HFFc6 (cell line): ENCODE data around the gene INHBB. TPM values are rescaled to one million over a fixed set of nuclear protein-coding genes. Genes with fewer than 3 reads are reported as not detected.
A peak's percentile ranks its signal among the peaks of the same experiment; 100 is the strongest.

Experiments used
- DNase-seq: peaks from one replicate; pipeline ENCODE4 v3.0.0-alpha.2; 2018
- H3K27ac Mint-ChIP-seq: 2 replicates; pipeline ENCODE4 v1.8.0; 2020; ENCODE audit warnings: mild to moderate bottlenecking, mixed read lengths
- H3K27me3 Mint-ChIP-seq: 2 replicates; pipeline ENCODE4 v1.8.0; 2021; ENCODE audit warnings: mild to moderate bottlenecking, moderate library complexity, mixed read lengths; ENCODE audit not compliant: insufficient read depth
- H3K36me3 Mint-ChIP-seq: 2 replicates; pipeline ENCODE4 v1.8.0; 2021; ENCODE audit warnings: low read depth, mixed read lengths
- H3K4me1 Mint-ChIP-seq: 2 replicates; pipeline ENCODE4 v1.8.0; 2020; ENCODE audit warnings: low read depth, mixed read lengths
- H3K4me3 Mint-ChIP-seq: 2 replicates; pipeline ENCODE4 v1.8.0; 2020; ENCODE audit warnings: mild to moderate bottlenecking, moderate library complexity, mixed read lengths
- H3K9me3 Mint-ChIP-seq: 2 replicates; pipeline ENCODE4 v1.8.0; 2020; ENCODE audit warnings: mild to moderate bottlenecking, mixed read lengths
- CTCF ChIP-seq: fragments of 200-600 bp; sonication (generic); IDR thresholded peaks from 2 replicates; pipeline ENCODE4 v1.5.0; 2021; ENCODE audit warnings: antibody characterized with exemption, mild to moderate bottlenecking
- total RNA-seq, 6 experiments: library from RNA; stranded (reverse); fragmentation: NEBNext Ultra II Directional; extraction: Animal tissue kit (Norgen Biotek cat#: 25700); gene quantifications; 2 replicates in 1 of 6; 3 replicates in 5 of 6; pipeline ENCODE4 v1.2.3, GENCODE V29; 2021

The INHBB gene
- total RNA-seq, 6 experiments from 2014 or later, result 0.47 to 1.6 (median 1.1) TPM

DNA sequence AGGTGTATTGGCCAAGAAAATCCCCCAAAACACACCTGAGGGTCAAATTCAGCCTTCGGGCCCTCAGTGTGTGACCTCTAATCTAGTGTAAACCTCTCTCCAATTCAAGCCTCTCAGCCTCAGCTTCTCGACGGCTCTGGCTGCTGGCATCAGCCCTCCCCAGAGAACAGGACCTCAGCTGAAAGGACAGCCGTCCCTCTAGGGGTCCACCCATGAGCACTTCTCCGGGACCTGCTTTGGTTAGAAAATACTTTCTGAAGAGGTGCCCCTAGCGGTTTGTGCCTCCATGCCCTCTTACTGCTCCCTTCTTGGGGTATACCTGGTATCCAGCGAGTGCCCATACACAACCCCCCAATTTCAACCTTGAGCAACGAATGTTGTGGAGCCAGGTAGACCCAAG is 48.8 kb downstream of the INHBB start:
- no peak for DNase-seq
- Mint-ChIP-seq H3K27me3 (peaks cover 3% of the 10 kb centered on the region), H3K9me3 (0 out of 2 replicates have a peak, but pooled peaks cover 3% of the 10 kb centered on the region), H3K27ac (no peak overlapping the region), H3K4me1 (peaks cover 30% of the 10 kb centered on the region), H3K36me3 (no peaks in the 10 kb centered on the region), H3K4me3 (no peak overlapping the region)
- TF ChIP-seq CTCF, result no peak

DNA sequence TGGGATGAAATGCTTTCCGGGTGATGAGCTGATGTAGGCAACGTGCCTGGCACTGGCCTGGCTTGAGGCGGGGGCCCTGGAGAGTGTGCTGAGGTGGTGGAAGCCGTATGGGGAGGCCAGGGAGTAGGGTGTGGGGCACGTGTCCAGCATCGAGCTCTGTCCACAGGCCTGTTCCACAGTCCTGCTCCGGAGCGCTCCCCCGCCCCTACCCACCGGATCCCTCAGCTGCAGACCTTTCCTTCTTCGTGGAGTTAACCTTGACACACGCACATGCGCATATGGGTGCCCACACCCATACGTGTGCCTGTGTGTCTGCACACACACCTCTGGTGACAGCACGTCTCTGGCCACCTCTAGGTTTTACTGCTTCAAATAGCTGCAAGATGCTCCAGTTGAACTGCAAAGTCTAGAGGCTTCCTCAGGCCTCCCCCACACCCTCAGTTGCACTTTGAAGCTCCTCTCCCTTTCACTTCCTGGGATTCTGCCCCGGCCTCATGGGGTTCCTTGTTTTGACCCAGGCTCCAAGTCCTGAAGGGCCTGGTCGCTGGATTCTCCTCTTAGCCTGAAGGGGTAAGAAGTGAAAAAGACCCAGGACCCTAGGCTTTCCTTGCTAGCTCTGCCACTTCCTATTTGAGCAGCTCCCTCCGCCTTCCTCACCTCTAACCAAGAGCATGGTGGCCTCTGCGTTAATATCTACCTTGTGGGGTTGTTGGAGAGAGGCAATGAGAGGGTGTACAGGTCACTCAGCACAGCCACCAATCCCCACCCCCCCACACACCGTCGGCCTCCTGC is 49.5 kb downstream of the INHBB start:
- H3K9me3 Mint-ChIP-seq, result 0 out of 2 replicates have a peak, but pooled peaks cover 3% of the 10 kb centered on the region
- no peak overlapping the region for H3K4me3 Mint-ChIP-seq
- H3K4me1 Mint-ChIP-seq, result peaks cover 30% of the 10 kb centered on the region
- no peak for DNase-seq
- TF ChIP-seq CTCF, result no peak
- no peaks in the 10 kb centered on the region for H3K36me3 Mint-ChIP-seq
- no peak overlapping the region for H3K27ac Mint-ChIP-seq
- H3K27me3 Mint-ChIP-seq, result peaks cover 3% of the 10 kb centered on the region

GRCh38 chr2:120396013-120396860 is 50.3 kb downstream of the INHBB start:
- H3K27me3 Mint-ChIP-seq, result peaks cover 10% of the 10 kb centered on the region
- no peak overlapping the region for H3K4me3 Mint-ChIP-seq
- no peak for TF ChIP-seq CTCF
- DNase-seq, result no peak
- H3K36me3 Mint-ChIP-seq, result no peaks in the 10 kb centered on the region
- H3K27ac Mint-ChIP-seq, result no peak overlapping the region
- peaks cover 30% of the 10 kb centered on the region for H3K4me1 Mint-ChIP-seq
- H3K9me3 Mint-ChIP-seq, result 0 out of 2 replicates have a peak, but pooled peaks cover 3% of the 10 kb centered on the region

DNA sequence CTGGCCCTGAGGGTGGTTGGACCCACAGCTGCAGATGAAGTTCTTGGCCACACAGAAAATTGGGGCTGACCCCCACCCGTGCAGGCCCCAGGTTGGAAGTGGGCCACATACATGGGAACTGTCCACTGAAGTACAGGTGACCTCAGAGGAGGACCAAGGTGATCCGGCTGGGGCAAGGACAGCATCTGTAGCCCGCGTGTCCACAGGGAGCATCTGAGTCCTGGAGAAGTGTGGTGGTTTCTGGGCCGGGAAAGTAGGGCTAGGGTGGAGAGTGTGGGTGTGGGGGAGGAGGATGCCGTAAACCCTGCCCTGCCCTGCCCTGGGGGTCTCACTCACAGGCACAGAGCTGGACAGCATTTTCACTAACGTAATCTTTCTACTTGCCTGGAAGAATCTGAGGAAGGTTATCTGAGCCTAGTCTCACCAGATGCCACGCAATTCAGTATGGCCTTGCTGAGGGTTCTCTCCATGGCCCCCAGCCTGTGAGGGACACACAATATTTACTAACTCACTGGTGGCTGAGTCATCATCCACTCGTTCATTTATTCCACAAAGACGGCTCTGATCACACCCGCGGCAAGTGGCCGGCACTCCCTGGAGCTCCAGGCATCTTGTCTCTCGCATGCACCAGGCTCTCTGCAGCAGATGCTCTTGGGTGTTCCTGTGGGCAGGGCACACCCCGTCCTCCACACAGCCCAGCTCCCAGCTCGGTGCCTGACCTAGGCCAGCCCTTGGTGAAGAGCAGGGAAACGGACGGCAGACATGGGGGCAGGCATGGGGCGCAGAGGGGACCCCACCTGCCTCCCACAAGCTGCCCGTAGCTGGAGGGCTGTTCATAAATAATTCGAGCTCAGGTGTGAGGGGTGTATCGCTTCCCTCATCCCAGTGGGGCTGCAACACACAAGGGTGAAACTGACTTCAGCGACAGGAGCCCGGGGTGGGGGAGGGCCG is 51.2 kb downstream of the INHBB start:
- H3K9me3 Mint-ChIP-seq, result no peaks in the 10 kb centered on the region
- H3K27me3 Mint-ChIP-seq, result peaks cover 13% of the 10 kb centered on the region
- no peak for TF ChIP-seq CTCF
- peaks cover 30% of the 10 kb centered on the region for H3K4me1 Mint-ChIP-seq
- DNase-seq, result peak; percentile 77
- no peaks in the 10 kb centered on the region for H3K36me3 Mint-ChIP-seq
- H3K27ac Mint-ChIP-seq, result peak overlapping the region; percentile 82
- H3K4me3 Mint-ChIP-seq, result peak overlapping the region; percentile 28
